ENCODE measurements around the gene GP2.

DNA sequence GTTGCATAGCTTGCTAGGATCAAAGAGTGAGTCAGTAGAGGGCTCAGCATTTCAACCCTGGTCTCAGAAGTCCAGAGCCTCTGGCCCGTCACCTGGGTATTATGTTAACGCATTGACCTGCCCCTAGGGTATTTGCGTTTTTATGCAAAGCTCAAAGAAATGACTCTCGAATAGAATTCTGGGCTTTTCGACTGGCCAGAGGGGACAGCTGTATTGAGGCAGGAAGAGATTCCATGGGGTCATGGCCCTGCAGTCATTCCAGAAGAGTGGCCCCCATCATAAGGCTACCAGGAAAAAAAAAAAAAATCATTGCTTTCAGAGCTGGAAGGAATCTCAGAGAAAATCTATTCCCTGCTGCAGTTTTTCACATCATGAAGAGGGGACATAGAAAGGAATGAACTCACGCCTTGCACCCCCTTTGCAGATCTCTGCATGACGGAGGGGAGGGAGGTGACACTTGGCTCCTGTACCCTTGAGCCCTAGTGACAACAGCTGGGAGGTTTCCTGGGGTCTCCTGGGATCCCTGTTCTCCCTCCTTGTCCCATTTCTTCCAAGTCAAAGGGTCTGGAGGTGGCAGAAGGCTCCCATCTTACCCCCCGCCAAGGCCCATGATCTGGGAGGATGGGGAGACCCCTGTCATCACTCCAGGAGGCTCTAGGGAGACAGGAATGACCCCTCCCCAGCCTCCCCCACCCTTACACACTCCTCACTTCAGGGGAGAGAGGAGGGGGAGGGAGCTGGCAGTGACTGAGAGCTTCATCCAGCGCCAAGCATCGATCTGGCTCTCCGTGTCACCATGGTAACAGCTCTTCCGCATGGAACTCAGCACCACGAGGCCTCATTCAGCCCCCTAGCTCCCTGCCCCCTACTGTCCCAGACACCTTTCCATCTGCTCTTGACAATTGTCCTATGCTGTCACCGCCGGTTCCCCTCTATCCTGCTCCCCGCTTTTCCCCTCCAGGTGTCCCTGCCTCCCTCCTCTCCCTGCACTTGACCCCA is 35.8 kb downstream of the GP2 start:
- TF ChIP-seq, protein P1, sequence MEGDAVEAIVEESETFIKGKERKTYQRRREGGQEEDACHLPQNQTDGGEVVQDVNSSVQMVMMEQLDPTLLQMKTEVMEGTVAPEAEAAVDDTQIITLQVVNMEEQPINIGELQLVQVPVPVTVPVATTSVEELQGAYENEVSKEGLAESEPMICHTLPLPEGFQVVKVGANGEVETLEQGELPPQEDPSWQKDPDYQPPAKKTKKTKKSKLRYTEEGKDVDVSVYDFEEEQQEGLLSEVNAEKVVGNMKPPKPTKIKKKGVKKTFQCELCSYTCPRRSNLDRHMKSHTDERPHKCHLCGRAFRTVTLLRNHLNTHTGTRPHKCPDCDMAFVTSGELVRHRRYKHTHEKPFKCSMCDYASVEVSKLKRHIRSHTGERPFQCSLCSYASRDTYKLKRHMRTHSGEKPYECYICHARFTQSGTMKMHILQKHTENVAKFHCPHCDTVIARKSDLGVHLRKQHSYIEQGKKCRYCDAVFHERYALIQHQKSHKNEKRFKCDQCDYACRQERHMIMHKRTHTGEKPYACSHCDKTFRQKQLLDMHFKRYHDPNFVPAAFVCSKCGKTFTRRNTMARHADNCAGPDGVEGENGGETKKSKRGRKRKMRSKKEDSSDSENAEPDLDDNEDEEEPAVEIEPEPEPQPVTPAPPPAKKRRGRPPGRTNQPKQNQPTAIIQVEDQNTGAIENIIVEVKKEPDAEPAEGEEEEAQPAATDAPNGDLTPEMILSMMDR (IDR thresholded peaks at IDR 0.05; ENCODE audit: low read length): no peak
- no peak for TF ChIP-seq EZH2 (IDR thresholded peaks at IDR 0.05; ENCODE audit: borderline replicate concordance, low read length)

Data from OCI-LY1 (cell line).